Effector CD4-positive, alpha-beta T cell (primary cell): ENCODE measurements around the gene SLC14A1.

Experiments
- DNase-seq: peaks from one replicate; pipeline ENCODE4 v3.0.0-alpha.2; 2020
- total RNA-seq: gene quantifications from one replicate; lab custom pipeline; 2026; lab: John Stamatoyannopoulos, UW

Gene SLC14A1
- 40.3 reads per million, percentile 63 among the genes with 10 or more reads in this experiment for total RNA-seq

DNA sequence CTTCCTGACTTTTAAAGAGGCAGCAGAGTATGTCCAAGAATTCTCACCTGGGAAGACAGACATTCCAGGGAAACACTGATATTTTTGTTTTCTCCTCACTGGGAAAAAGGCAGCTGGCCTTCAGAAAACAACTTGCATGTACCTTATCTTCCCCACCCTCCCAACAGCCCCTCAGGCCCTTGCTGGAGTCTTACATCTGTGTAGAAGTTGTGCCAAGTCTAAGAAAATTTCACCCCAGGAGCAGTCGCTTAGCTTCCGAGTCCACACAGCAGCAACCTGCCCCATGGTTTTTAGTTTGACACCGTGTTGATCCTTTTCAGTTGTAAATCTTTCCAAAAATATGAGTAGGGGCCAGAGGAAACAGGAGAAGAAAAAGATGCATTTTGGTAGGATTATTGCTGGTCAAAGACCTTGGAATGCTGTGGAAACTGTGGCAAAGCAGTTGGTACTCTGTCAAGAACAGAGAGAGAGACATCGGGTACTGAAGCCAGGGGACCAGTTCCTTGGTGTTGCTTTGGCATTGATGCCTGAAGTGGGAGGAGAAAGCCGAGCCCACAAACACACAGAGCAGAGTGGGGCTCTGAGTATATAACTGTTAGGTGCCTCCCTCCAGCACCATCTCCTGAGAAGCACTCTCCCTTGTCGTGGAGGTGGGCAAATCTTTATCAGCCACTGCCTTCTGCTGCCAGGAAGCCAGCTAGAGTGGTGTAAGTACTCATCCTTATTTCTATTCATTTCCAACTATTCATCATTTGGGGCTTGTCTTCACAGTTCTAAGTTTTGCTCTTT, at the start of gene SLC14A1:
Gene SLC14A1 (plus strand): TSS at position 615 of the 789 bp plus-strand sequence. CDS start 6,140 bp downstream, outside the sequence.
- no peak for DNase-seq

DNA sequence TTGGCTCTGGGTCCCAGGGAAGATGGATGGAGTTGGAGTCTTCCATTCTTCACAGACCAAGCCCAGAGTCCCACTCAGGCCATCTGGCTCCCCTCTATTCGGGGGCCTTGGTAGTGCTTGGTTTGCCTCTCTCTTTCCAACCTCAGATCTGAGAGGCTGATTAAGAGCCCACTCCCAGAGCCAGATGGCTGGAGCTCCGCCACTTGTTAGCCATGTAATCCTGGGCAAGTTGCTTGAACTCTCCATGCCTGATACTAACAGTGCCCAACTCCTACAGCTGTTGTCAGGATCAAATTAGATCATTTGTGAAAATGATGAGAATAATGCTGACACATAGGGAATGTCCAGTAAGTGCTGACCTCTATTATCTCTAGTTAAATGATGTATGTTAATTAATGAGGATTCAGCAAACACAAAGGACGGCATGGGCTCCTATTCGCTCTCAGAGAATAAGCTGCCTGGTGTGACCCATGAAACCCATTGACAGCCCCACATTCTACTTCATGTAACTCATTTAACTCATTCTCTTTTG, 46.6 kb upstream of the SLC14A1 start:
- no peak for DNase-seq

DNA sequence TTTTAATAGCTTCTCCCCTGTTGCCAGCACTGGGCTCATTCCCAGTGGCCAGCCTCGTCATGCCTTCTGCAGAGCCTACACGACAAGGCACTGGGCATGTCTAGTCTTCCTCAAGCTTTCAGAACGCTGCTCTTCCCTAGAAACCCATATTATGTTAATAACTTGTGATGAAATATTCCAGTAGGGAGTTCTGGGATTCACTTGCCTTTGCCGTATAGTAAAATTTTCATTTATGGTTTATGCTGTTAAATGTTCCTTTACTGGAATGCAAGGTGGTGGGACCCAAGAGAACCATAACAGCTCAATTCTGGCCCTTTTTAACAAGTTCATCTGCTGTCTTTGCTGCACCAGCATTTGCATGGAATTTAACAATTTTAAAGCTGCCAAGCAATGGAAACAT, 45.5 kb upstream of the SLC14A1 start:
- DNase-seq: no peak

DNA sequence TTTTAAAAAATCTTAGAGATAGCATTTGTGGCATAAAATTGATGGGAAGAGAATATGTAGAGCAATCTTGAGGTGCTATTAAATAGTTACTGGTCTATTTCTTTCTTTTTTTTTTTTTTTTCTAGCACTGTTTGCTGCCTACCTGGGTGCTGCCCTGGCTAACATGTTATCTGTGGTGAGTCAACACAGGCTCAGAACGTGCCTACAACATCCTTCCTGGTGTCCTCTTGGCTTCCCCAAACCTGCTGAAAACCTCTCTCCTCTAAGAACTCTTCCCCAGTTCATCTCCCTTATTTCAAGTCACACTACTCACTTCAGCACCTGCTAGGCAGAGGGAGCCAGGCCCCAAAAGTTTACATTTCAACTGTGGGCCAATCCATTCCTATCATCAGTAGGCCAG, 45.1 kb upstream of the SLC14A1 start:
- DNase-seq: no peak

DNA sequence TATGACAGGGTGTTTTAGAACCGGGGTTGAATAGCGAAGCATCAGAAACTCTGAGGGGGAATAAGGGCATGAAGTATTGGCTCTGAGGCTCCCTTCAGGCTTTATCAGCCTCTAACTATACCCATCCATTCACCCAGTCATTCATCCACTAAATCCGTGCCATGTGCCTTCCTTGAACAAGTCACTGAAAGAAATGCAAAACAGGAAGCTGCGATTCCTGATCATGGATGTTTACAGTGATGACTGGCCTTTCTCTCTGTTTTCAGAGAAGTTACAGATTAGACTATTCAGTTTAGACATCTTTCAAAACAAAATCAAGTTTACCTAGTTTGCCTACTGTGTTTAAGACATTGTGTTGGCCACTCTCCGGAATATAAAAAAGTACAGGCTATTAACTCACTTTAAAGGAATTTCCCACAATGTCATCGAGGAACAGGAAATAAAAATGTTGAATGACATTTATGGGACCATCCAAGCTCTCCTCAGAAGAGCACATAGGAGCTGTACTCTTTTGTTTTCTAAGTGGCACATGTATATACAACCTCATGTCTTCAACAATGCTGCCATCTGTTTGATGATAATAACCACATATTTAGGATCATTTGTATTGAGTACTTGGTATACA, 43.8 kb upstream of the SLC14A1 start:
- no peak for DNase-seq

DNA sequence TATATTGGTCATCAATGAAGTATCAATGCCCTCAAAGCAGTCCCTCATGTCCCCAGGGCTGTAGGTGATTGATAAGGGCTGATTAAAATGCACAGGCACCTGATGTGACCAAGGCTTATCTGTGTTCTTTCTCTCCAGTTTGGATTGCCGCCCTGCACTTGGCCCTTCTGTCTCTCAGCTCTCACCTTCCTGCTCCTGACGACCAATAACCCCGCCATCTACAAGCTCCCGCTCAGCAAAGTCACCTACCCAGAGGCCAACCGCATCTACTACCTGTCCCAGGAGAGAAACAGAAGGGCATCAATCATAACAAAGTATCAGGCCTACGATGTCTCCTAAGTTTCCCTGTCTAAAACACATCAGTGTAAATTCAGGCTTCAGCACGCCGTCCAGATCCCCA, 41.8 kb upstream of the SLC14A1 start:
- no peak for DNase-seq

DNA sequence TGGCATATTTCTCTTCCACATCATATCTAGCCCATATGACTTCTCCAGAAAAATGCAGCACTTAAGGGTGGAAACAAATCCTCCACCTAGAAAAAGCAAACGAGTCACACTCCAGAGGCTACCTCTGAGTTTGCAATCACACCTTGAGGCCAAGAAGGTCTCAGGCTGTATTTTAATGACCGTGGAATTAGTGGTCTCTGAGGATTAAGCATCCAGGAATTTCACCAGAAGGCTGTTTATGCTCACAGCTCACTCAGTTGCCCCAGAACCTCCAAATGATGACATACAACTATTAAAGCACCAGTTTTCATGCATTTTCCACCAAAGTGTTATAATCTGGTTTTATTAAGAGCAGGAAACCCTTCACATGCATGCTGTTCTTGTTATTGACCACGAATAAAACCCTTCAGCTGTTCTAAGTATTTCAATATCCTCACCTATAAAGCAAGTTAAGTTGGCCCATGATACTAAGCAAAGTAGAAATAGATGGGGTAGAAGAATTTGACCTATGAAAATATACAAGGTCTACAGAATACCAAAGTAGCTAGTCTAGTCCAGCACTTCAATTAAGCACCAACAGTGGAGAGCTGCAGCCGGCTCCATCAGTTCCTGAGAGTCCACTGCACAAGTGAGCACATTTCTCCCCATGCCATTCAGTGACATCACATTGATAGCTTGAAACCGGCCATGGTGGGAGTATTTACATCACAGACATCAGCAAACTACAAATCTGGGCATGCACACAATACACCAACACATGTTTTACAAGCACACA, 39.5 kb upstream of the SLC14A1 start:
- no peak for DNase-seq

DNA sequence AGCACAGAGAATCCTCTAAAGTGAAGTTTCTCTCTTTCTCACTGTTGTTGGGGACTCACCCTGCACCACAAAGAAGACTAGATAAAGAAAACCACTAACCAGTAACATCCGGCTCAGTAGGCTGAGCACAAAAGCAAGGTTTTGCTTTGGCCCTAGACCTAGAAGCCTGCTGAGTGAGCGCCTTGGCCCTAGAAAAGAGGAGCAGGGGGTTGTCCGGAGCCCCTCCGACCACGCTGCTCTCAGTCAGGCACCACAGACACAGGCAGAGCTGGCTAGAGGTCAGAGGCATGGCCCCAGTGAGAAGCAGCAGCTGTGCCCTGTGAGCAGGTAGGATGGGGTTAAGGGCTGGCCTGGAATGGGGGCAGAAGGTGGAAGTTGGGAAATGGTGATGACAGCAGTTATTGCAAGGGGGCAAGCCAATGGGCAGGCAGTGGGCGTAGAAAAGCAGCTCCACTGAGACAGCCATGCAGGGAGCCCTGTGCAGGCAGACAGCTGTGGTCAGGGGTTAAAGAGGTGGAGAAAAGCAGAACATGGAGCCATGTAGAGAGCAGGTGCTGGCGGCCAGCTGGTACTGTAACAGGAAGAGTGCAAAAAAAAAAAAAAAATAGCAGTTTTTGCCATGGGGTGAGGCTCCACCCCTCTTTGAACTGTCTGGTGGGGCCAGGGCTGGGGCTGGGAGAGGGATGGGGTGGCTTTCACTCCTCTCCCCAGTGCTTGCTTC, 36.9 kb upstream of the SLC14A1 start:
- peak; percentile 45 for DNase-seq

DNA sequence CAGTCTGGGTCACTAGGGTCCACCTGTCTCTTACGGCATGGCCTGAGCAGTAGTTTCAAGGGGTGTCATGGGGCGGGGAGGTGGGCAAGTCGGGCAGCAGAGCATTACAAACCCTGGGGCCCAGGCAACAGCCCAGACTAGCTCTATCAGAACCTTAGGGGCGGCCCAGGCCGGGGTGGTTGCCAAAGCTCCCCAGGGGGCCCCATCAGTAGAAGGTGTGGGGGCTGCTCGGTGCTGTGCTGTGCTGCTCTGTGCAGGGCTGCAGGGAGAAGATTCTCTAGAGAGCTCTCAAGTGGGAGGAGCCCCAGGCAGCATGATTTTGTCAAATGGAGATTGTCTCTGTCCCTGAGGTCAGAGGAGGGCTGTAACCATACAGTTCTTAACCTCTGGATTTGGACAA, 36.4 kb upstream of the SLC14A1 start:
- DNase-seq: no peak

DNA sequence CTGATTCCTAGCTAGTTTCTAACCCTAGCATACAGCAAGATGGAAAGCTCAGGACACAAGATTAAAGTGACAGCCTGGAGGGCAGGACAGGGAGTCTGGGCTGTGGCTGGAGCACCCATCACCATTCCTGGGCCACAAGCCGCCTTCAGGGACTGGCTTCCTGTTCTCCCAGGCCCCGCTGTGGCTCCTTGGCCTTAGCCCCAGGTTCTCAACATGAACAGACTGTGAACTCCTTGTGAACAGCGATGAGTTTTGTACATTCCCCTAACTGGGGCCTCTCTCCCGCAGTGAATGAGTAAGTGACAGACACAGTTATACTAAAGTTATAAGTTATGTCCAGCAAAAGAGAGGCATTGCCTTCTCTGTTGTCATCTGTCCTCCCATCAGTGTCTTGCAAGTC, 35.9 kb upstream of the SLC14A1 start:
- DNase-seq: no peak

DNA sequence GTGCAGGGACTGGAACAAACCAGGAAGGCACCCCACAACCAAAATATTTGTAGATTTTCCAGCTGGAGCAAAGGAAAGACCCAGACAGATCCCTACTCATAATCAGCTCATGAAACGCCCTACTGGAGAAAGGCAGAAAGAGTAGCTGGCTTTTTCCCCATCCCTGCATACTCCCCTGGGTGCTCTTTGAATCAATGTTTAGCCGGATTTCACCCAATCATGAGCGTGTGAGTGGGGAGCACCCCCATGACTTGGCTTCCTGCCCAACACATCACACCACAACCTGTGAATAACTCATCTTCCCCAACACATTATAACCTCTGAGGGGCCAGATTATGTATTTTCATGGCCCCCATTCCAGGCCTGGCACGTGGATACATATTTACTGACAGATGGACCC, 35.1 kb upstream of the SLC14A1 start:
- DNase-seq: peak; percentile 49

DNA sequence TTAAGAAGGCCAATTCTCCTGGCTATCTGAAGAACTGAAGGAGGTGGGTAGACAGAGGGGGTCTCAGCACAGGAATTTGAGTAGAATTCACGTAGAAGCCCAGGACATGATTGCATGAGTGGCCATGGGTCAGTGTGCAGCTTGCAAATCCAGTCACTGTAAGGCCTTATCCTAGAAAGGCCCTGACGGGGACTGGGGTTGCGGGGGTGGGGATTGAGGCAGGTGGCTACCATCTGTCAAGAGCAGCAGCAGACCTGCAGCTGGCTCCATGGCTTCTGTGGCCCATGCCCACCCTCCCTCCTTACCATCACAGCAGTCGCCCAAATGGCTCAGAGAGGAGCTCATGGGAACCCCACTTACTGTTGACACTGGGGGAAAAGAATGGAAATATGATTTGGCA, 34.6 kb upstream of the SLC14A1 start:
- no peak for DNase-seq

DNA sequence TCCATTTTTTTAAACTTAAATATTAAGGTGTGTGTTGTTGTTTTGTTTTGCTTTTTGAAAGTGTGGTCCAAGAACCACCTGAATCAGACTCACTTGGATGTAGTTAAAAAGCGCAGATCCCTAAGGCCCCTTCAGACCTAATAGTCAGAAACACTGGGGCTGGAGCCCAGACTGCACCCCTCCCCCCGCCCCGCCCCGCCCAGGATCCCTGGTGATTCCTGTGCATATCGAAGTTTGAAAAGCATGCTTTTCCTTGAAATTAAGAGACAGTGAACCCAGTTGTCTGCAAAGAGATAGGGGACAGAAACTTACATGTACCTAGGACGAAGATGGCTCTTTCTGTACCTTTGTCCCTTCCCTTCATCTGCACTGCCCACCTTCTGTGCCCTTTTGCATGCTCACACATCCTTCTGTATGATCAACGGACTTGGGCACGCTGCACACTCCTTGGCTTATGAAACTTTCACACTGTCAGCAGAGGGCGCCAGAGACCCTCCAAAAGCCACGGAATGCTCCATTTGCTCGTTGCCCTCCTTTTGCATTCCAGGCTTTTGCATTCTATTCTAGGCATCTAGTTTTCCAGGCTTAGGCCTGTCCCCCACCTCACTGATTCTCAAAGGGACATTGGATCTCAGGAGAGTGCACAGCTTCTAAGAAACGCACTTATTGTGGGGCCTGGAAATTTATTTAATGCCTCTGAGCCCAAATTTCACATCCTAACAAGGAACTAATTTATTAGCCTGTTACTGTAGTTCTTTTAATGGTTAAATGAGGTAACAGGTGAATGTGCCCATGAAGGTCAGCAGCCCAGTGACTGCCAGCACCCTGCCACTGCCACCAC, 32.8 kb upstream of the SLC14A1 start:
- peak; percentile 66 for DNase-seq

DNA sequence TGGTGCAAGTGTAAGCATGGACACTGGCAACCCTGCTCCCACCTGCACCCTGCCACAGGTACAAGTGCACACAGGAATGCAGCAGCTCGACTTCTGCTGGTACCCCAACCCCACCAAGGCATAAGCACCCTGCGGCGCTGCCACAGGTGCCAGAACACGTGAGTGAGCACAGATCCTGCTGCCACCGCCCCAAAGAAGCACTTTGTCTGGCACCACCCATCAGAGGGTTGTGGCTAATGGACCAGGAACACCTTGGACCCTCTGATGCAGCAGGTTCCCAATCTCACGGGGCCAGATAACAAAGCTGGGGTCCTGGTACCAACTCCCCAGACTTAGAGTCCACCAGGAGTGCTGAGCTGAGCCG, 32.2 kb upstream of the SLC14A1 start:
- DNase-seq: no peak

DNA sequence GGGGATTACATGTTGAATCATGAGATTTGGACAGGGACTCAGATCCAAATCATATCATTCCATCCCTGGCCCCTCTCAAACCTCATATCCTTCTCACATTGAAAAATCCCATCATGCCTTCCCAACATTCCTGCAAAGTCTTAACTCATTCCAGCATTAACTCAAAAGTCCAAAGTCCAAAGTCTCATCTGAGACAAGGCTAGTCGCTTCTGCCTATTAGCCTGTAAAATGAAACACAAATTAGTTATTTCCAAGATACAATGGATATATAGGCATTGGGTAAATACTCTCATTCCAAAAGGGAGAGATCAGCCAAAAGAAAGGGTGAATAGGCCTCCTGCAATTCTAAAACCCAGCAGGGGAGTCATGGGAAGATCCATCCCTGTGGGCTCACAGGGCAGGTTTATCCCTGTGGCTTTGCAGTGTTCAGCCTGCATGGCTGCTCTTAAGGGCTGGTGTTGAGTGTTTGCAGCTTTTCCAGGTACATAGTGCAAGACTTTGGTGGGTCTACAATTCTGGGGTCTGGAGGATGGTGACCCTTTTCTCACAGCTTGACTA, 21.2 kb upstream of the SLC14A1 start:
- DNase-seq: no peak

DNA sequence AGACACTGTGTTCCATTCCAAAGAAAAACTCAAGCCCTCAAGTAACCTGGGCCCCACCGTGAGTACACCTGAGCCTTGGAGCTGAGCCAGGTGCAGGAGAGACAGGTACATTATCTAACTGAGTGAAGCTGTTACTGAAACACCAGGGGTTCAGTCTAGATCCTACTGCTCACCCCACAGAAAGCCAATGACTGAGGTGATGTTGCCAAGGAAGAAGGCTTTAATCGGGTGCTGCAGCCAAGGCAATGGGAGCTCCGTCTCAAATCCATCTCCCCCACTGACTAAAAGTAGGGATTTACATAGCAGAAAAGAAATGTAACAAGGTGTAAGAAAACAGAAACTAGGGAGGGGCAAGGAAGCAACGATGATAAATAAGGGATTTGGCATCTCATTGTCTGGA, 15.2 kb upstream of the SLC14A1 start:
- no peak for DNase-seq

DNA sequence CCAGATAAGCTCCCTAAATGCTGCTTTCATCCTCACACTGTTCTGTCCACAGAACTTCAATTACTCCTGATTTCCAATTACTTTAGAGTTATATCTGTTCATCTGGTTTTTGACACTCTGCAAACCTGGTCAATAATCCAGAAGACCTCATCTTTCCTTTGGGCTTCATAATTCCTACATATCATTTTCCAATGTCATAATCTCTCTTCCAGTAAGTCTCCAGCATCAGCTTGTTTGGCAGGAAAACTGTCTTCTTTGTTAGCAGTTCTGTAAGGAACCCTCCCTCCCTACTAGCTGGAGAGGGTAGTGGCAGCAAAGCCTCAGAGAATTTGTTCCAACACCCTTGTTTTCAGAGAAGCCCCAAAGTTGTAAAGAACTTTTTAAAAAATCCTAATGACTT, 11.9 kb upstream of the SLC14A1 start:
- no peak for DNase-seq

DNA sequence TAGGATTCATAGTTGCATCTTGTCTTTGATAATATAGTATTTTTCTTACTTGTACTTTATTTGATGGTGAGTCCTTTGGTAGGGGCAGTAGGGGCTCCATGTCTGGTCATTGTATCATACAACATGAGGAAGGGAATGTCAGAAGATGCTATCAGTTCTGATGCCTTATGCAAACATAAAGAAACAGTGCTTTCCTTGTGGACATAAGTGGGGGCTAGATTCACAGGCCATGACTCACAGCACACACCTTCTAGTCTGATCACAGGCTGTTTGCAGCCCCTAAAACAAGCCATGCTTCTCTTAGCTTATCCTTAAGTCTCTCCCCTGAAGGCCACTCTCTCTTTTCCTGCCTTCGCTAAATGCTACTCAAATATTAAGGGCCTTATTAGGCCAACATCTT, 10.7 kb upstream of the SLC14A1 start:
- DNase-seq: no peak

DNA sequence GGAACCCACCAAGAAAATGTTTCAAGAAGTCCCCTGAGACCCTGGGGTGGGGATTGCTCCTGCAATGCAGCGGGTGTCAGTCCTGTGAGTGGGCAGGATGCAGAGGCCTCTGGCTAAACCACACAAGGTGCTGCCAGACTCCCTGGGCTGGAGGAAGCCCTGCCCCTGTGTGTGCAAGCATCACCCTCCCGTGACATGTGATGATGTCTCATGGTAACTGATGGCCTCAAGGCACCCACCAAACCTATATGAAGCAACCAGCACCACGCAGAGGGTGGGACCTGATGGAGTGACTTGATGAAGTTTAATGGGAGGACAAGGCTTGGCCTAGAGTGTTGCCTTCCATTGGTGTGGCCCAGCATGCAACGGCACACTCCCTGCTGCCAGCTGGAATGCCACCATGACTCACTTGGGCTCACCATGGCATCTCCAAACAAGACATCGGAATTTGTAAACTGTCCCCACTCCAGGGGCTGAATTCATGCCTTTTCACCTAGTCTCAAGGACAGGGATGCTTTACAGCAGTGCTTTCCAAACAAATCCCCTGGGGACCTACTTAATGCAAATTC, 8.7 kb upstream of the SLC14A1 start:
- no peak for DNase-seq

DNA sequence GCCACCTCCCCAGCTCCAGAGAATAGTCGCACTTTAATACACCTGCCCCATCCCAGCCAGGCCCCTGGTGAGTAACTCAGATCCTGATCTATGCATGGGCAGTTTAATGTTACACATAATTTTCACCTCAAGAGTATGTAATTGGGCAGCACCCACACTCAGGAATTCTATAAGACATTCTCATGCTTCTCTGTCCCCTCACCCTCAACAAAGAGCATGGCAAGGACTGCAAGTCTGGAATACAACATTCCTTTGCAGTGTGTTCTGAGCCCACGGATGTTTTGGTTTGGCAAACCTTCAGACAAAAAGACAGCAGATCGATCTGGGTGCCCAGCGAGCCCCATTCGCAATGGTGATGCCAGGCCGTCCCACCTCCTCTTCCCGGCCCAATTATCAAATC, 4.9 kb upstream of the SLC14A1 start:
- DNase-seq: no peak

DNA sequence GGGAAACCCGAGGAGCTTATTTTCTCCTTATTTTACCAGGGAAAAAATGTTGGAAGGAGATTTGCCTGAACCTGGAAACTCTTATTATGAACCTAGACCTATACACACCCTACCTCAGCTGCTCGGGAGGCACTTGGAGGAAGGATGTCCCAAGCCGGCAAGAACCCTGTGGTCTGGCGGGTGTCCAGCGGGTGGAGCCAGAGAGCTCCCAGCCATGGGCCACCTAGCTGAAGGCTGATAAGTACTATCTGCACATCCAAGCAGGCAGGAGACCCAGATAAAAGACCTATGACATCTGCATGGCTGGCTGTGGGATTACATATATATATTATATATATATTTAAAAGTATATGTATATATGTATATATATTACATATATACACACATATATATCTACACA, 1.1 kb upstream of the SLC14A1 start:
- DNase-seq: peak; percentile 42
